ENCODE measurements around the gene ACKR2.
"Not testable (repeated sequence)": the region's sequence is repeated elsewhere in the genome, so short reads cannot be mapped to it uniquely, and the experiment has no call there.

The ACKR2 gene

GRCh38 chr3:42802876-42803413 is 6.3 kb upstream of the ACKR2 start:
- DNase-seq = no peak

GRCh38 chr3:42803414-42804105 is 5.7 kb upstream of the ACKR2 start:
- DNase-seq = no peak

GRCh38 chr3:42804106-42804830 is 5.0 kb upstream of the ACKR2 start, which contains the start of gene HIGD1A:
TSS of gene HIGD1A (minus strand) at chr3:42804490. CDS start at chr3:42794253, 10,237 bp downstream.
- DNase-seq = peak; percentile 90 to 91

- no peak for DNase-seq
Observed at GRCh38 chr3:42804831-42805132, 4.5 kb upstream of the ACKR2 start.

- no peak for DNase-seq
Observed at GRCh38 chr3:42805141-42805821, 4.0 kb upstream of the ACKR2 start.

GRCh38 chr3:42807929-42808328 is 1.3 kb upstream of the ACKR2 start:
- DNase-seq = no peak

GRCh38 chr3:42810706-42811105 is 1.5 kb downstream of the ACKR2 start:
- not testable (repeated sequence) for DNase-seq

GRCh38 chr3:42811118-42811883 is 2.1 kb downstream of the ACKR2 start:
- DNase-seq = not testable (repeated sequence)

- DNase-seq = no peak
Observed at GRCh38 chr3:42814246-42814645, 5.0 kb downstream of the ACKR2 start.

- DNase-seq = no peak
Observed at GRCh38 chr3:42814914-42815507, 5.8 kb downstream of the ACKR2 start.

GRCh38 chr3:42815826-42816225 is 6.6 kb downstream of the ACKR2 start:
- DNase-seq = no peak

GRCh38 chr3:42819351-42819965 is 10.2 kb downstream of the ACKR2 start:
- DNase-seq = no peak

- DNase-seq = no peak
Observed at GRCh38 chr3:42820746-42821051, 11.5 kb downstream of the ACKR2 start.

GRCh38 chr3:42822828-42823227 is 13.6 kb downstream of the ACKR2 start:
- no peak for DNase-seq

GRCh38 chr3:42823351-42823750 is 14.1 kb downstream of the ACKR2 start:
- no peak for DNase-seq

- no peak for DNase-seq
Observed at GRCh38 chr3:42826141-42826540, 16.9 kb downstream of the ACKR2 start.

- no peak for DNase-seq
Observed at GRCh38 chr3:42827023-42827422, 17.8 kb downstream of the ACKR2 start.

GRCh38 chr3:42827654-42828053 is 18.4 kb downstream of the ACKR2 start:
- DNase-seq = no peak

GRCh38 chr3:42829083-42829627 is 19.9 kb downstream of the ACKR2 start:
- DNase-seq = no peak

GRCh38 chr3:42829628-42830436 is 20.6 kb downstream of the ACKR2 start:
- DNase-seq = no peak

All from activated CD4-positive, alpha-beta T cell treated with anti-CD3 and anti-CD28 coated beads, Interleukin-2, amount 50 U/mL, for 4 hours (primary cell).